Vagina (tissue), 2 donors: ENCODE data around the gene ATAD5. TPM values are rescaled to one million over a fixed set of nuclear protein-coding genes. Genes with fewer than 3 reads are reported as not detected.

Experiments
- DNase-seq, 2 donors: peaks; one replicate each; pipeline ENCODE4 v3.0.0-alpha.2; 2017; ENCODE audit errors: extremely low spot score in 2 of 2
- H3K27ac ChIP-seq: fragments of 200-600 bp; sonication (generic); one replicate; pipeline ENCODE4 v1.5.1; 2019
- H3K27me3 ChIP-seq: fragments of 200-600 bp; sonication (generic); one replicate; pipeline ENCODE4 v1.5.1; 2019
- H3K36me3 ChIP-seq, 2 donors: fragments of 200-600 bp; sonication (generic); one replicate each; pipeline ENCODE4 v1.5.1; 2017 to 2019
- H3K4me1 ChIP-seq: fragments of 200-600 bp; sonication (generic); one replicate; pipeline ENCODE4 v1.5.1; 2019
- H3K4me3 ChIP-seq, 2 donors: fragments of 200-600 bp; sonication (generic); 1 replicate in 1 of 2; 2 replicates in 1 of 2; pipeline ENCODE4 v1.5.1; 2016 to 2019
- H3K9me3 ChIP-seq: fragments of 200-600 bp; sonication (generic); one replicate; pipeline ENCODE4 v1.5.1; 2019
- CTCF ChIP-seq, 3 experiments: fragments of 450-650 bp in 2 of 3; fragments of 200-600 bp in 1 of 3; sonication (generic) in 1 of 3; IDR thresholded peaks; one replicate each; pipeline ENCODE4 v1.5.1; 2017 to 2019; ENCODE audit warnings: antibody characterized with exemption in 3 of 3, mild to moderate bottlenecking in 2 of 3, moderate library complexity in 2 of 3
- POLR2A ChIP-seq, 2 donors: fragments of 450-650 bp; IDR thresholded peaks; one replicate each; pipeline ENCODE4 v1.6.1; 2017; ENCODE audit warnings: antibody characterized with exemption in 2 of 2, mild to moderate bottlenecking in 2 of 2, moderate library complexity in 2 of 2
- POLR2AphosphoS5 ChIP-seq, 2 donors: sonication (generic); formaldehyde crosslinking; IDR thresholded peaks; one replicate each; pipeline ENCODE4 v1.9.0; 2017; ENCODE audit warnings: antibody characterized with exemption in 2 of 2, mild to moderate bottlenecking in 2 of 2, low read depth in 1 of 2; ENCODE audit not compliant: insufficient read depth in 1 of 2
- intact Hi-C: fragments of 100-400 bp; cut with DNase I; formaldehyde crosslinking; loops from one replicate; pipeline ENCODE4 v1.15.1; 2023
- total RNA-seq: library from RNA; depleted of rRNA; stranded (reverse); fragments of >200 nt; gene quantifications from one replicate; pipeline ENCODE4 v1.2.3, GENCODE V29; 2016

Gene ATAD5
- total RNA-seq, 1 donor from 2014 or later: 2.7 TPM

- Histone ChIP-seq H3K27me3 (no peaks in the 10 kb centered on the region), H3K9me3 (no peaks in the 10 kb centered on the region), H3K27ac (no peak overlapping the region), H3K4me3 (no peak overlapping the region), H3K36me3 (no peaks in the 10 kb centered on the region), H3K4me1 (no peaks in the 10 kb centered on the region)
- TF ChIP-seq POLR2A (IDR thresholded peaks at IDR 0.05) (no peak), POLR2AphosphoS5 (IDR thresholded peaks at IDR 0.05; ENCODE audit: insufficient read depth in 1 of 2, low read depth in 1 of 2) (no peak), CTCF (IDR thresholded peaks at IDR 0.05) (no peak)
- no peak for DNase-seq
- intact Hi-C loops: no loop called here
Observed at GRCh38 chr17:30864636-30865035, 32.9 kb downstream of the ATAD5 start.

- intact Hi-C loops: no loop called here
- H3K4me1 ChIP-seq: no peaks in the 10 kb centered on the region
- TF ChIP-seq CTCF (IDR thresholded peaks at IDR 0.05) (no peak), POLR2A (IDR thresholded peaks at IDR 0.05) (no peak), POLR2AphosphoS5 (IDR thresholded peaks at IDR 0.05; ENCODE audit: insufficient read depth in 1 of 2, low read depth in 1 of 2) (no peak)
- no peak overlapping the region for H3K4me3 ChIP-seq
- H3K27ac ChIP-seq: no peak overlapping the region
- no peaks in the 10 kb centered on the region for H3K27me3 ChIP-seq
- DNase-seq: no peak
- no peaks in the 10 kb centered on the region for H3K9me3 ChIP-seq
- no peaks in the 10 kb centered on the region for H3K36me3 ChIP-seq
Observed at GRCh38 chr17:30869005-30869404, 37.2 kb downstream of the ATAD5 start.

- no peak for DNase-seq
- Histone ChIP-seq H3K9me3 (no peaks in the 10 kb centered on the region), H3K4me3 (no peak overlapping the region), H3K27ac (no peak overlapping the region), H3K27me3 (no peaks in the 10 kb centered on the region), H3K36me3 (no peaks in the 10 kb centered on the region), H3K4me1 (no peaks in the 10 kb centered on the region)
- intact Hi-C loops: no loop called here
- TF ChIP-seq CTCF (IDR thresholded peaks at IDR 0.05): no peak
- no peak for TF ChIP-seq POLR2AphosphoS5 (IDR thresholded peaks at IDR 0.05; ENCODE audit: insufficient read depth in 1 of 2, low read depth in 1 of 2)
- TF ChIP-seq POLR2A (IDR thresholded peaks at IDR 0.05): no peak
Observed at GRCh38 chr17:30886187-30886586, 54.4 kb downstream of the ATAD5 start.

GRCh38 chr17:30894236-30894635, 62.5 kb downstream of the ATAD5 start:
- Histone ChIP-seq H3K4me3 (no peak overlapping the region), H3K27me3 (no peaks in the 10 kb centered on the region), H3K9me3 (no peaks in the 10 kb centered on the region), H3K4me1 (no peaks in the 10 kb centered on the region), H3K36me3 (peaks cover 0 to 16% of the 10 kb centered on the region in 2 donors), H3K27ac (no peak overlapping the region)
- DNase-seq: no peak
- TF ChIP-seq POLR2A (IDR thresholded peaks at IDR 0.05): no peak
- TF ChIP-seq CTCF (IDR thresholded peaks at IDR 0.05): no peak
- no peak for TF ChIP-seq POLR2AphosphoS5 (IDR thresholded peaks at IDR 0.05; ENCODE audit: insufficient read depth in 1 of 2, low read depth in 1 of 2)
- intact Hi-C loops: no loop called here

GRCh38 chr17:30897311-30897710, 65.5 kb downstream of the ATAD5 start:
- Histone ChIP-seq H3K4me1 (no peaks in the 10 kb centered on the region), H3K27me3 (no peaks in the 10 kb centered on the region), H3K9me3 (no peaks in the 10 kb centered on the region), H3K4me3 (no peak overlapping the region), H3K27ac (no peak overlapping the region), H3K36me3 (peaks cover 0 to 24% of the 10 kb centered on the region in 2 donors)
- TF ChIP-seq CTCF (IDR thresholded peaks at IDR 0.05) (no peak), POLR2AphosphoS5 (IDR thresholded peaks at IDR 0.05; ENCODE audit: insufficient read depth in 1 of 2, low read depth in 1 of 2) (no peak), POLR2A (IDR thresholded peaks at IDR 0.05) (no peak)
- intact Hi-C loops: no loop called here
- DNase-seq: no peak
